ENCODE measurements around the gene PRKCH. TPM values are rescaled to one million over a fixed set of nuclear protein-coding genes. Genes with fewer than 3 reads are reported as not detected.

The PRKCH gene
- total and polyA plus RNA-seq, 2 experiments from 2014 or later: 2.4 to 3.5 TPM

- Histone ChIP-seq H3K9me2 (ENCODE audit: insufficient read depth) (peaks cover 5% of the 10 kb centered on the region; the same call in 1 of the 2 replicates), H3K9ac (peak overlapping the region; percentile 33; the same call in 1 of the 2 replicates)
- in situ Hi-C loops (cut with MboI): no loop called here
Observed at GRCh38 chr14:61525293-61526011, 204.1 kb downstream of the PRKCH start.

GRCh38 chr14:61526405-61527312, 205.3 kb downstream of the PRKCH start:
- 84 to 87% methylated on average over 9 of the region's 9 CpGs for WGBS, 2 experiments (ENCODE audit: low coverage in 1 of 2, low lambda C conversion rate in 2 of 2, missing lambda C conversion rate in 2 of 2)
- TF ChIP-seq EZH2 (IDR thresholded peaks at IDR 0.05; ENCODE audit: insufficient read depth, poor library complexity, severe bottlenecking) (no peak), EZH2phosphoT487 (IDR thresholded peaks at IDR 0.05; ENCODE audit: insufficient read depth, low read depth) (no peak)
- Histone ChIP-seq H4K20me1 (ENCODE audit: insufficient read depth) (no peaks in the 10 kb centered on the region), H2AFZ (0 out of 2 replicates have a peak overlapping the region, but pooled peaks have one; percentile 25), H3K79me2 (ENCODE audit: insufficient read depth) (0 out of 2 replicates have a peak, but pooled peaks cover 3% of the 10 kb centered on the region), H3K4me2 (ENCODE audit: unreplicated experiment) (no peak overlapping the region), H3K27me3 (replicated peaks; ENCODE audit: insufficient read depth) (no peaks in the 10 kb centered on the region), H3K36me3 (ENCODE audit: low read depth) (no peaks in the 10 kb centered on the region), H3K9me3 (ENCODE audit: low read depth) (no peaks in the 10 kb centered on the region), H3K9me2 (ENCODE audit: insufficient read depth) (peaks cover 5% of the 10 kb centered on the region; the same call in 1 of the 2 replicates), H3K4me3 (no peak overlapping the region), H3K9ac (no peak overlapping the region), H3K4me1 (ENCODE audit: insufficient read depth) (peaks cover 59% of the 10 kb centered on the region), H3K27ac (no peak overlapping the region), H3F3A (ENCODE audit: insufficient read depth) (peaks cover 48% of the 10 kb centered on the region)
- in situ Hi-C loops (cut with MboI): no loop called here
- DNase-seq: peak; percentile 3

More at GRCh38 chr14:61525293-61526011, 204.1 kb downstream of the PRKCH start:
- Histone ChIP-seq H3K9me3 (ENCODE audit: low read depth) (no peaks in the 10 kb centered on the region), H3K4me1 (ENCODE audit: insufficient read depth) (peaks cover 55% of the 10 kb centered on the region), H2AFZ (no peak overlapping the region), H3K4me3 (no peak overlapping the region), H3K36me3 (ENCODE audit: low read depth) (no peaks in the 10 kb centered on the region), H4K20me1 (ENCODE audit: insufficient read depth) (no peaks in the 10 kb centered on the region), H3F3A (ENCODE audit: insufficient read depth) (peaks cover 41% of the 10 kb centered on the region), H3K27ac (peak overlapping the region; percentile 68), H3K27me3 (replicated peaks; ENCODE audit: insufficient read depth) (no peaks in the 10 kb centered on the region), H3K4me2 (ENCODE audit: unreplicated experiment) (peak overlapping the region; percentile 71), H3K79me2 (ENCODE audit: insufficient read depth) (0 out of 2 replicates have a peak, but pooled peaks cover 3% of the 10 kb centered on the region)
- peak; percentile 82 for DNase-seq
- TF ChIP-seq EZH2 (IDR thresholded peaks at IDR 0.05; ENCODE audit: insufficient read depth, poor library complexity, severe bottlenecking): no peak
- no peak for TF ChIP-seq EZH2phosphoT487 (IDR thresholded peaks at IDR 0.05; ENCODE audit: insufficient read depth, low read depth)
- WGBS, 2 experiments (ENCODE audit: low coverage in 1 of 2, low lambda C conversion rate in 2 of 2, missing lambda C conversion rate in 2 of 2): 37 to 44% methylated on average over 16 of the region's 16 CpGs

- WGBS, 2 experiments (ENCODE audit: low coverage in 1 of 2, low lambda C conversion rate in 2 of 2, missing lambda C conversion rate in 2 of 2): 72 to 74% methylated on average over 10 of the region's 10 CpGs
- H3K9ac ChIP-seq: peak overlapping the region; percentile 25; the same call in 1 of the 2 replicates
- in situ Hi-C loops (cut with MboI): no loop called here
Observed at GRCh38 chr14:61527325-61528100, 206.1 kb downstream of the PRKCH start.

More at GRCh38 chr14:61527325-61528100, 206.1 kb downstream of the PRKCH start:
- Histone ChIP-seq H3K9me3 (ENCODE audit: low read depth) (no peaks in the 10 kb centered on the region), H3K27me3 (replicated peaks; ENCODE audit: insufficient read depth) (no peaks in the 10 kb centered on the region), H3K9me2 (ENCODE audit: insufficient read depth) (peaks cover under 1% of the 10 kb centered on the region; the same call in 1 of the 2 replicates), H3K4me3 (no peak overlapping the region), H3K79me2 (ENCODE audit: insufficient read depth) (0 out of 2 replicates have a peak, but pooled peaks cover 3% of the 10 kb centered on the region), H3K4me1 (ENCODE audit: insufficient read depth) (peaks cover 67% of the 10 kb centered on the region), H3F3A (ENCODE audit: insufficient read depth) (peaks cover 57% of the 10 kb centered on the region), H3K27ac (peak overlapping the region; percentile 46), H2AFZ (peak overlapping the region; percentile 25; the same call in 1 of the 2 replicates), H3K4me2 (ENCODE audit: unreplicated experiment) (peak overlapping the region; percentile 38), H3K36me3 (ENCODE audit: low read depth) (no peaks in the 10 kb centered on the region), H4K20me1 (ENCODE audit: insufficient read depth) (no peaks in the 10 kb centered on the region)
- no peak for TF ChIP-seq EZH2 (IDR thresholded peaks at IDR 0.05; ENCODE audit: insufficient read depth, poor library complexity, severe bottlenecking)
- TF ChIP-seq EZH2phosphoT487 (IDR thresholded peaks at IDR 0.05; ENCODE audit: insufficient read depth, low read depth): no peak
- peak; percentile 73 for DNase-seq

Data from GM23248 (cell line).